Glutamatergic neuron (in vitro differentiated cells): Measurements from ENCODE around the gene PDYN. TPM values are rescaled to one million over a fixed set of nuclear protein-coding genes. Genes with fewer than 3 reads are reported as not detected.
A peak's percentile ranks its signal among the peaks of the same experiment; 100 is the strongest.

Source experiments
- DNase-seq: peaks from one replicate; pipeline ENCODE4 v3.0.0; 2022
- H3K27ac Mint-ChIP-seq: one replicate; pipeline ENCODE4 v1.8.0; 2020; ENCODE audit warnings: mild to moderate bottlenecking, mixed read lengths, inconsistent platforms; ENCODE audit not compliant: unreplicated experiment
- H3K27me3 Mint-ChIP-seq: one replicate; pipeline ENCODE4 v1.8.0; 2020; ENCODE audit warnings: mild to moderate bottlenecking, moderate library complexity, mixed read lengths, inconsistent platforms; ENCODE audit not compliant: unreplicated experiment
- H3K36me3 Mint-ChIP-seq: one replicate; pipeline ENCODE4 v1.8.0; 2020; ENCODE audit warnings: mild to moderate bottlenecking, mixed read lengths, inconsistent platforms; ENCODE audit not compliant: unreplicated experiment
- H3K4me1 Mint-ChIP-seq: one replicate; pipeline ENCODE4 v1.8.0; 2020; ENCODE audit warnings: mild to moderate bottlenecking, low read depth, mixed read lengths, inconsistent platforms; ENCODE audit not compliant: unreplicated experiment
- H3K4me3 Mint-ChIP-seq: one replicate; pipeline ENCODE4 v1.8.0; 2020; ENCODE audit warnings: mild to moderate bottlenecking, mixed read lengths, inconsistent platforms; ENCODE audit not compliant: unreplicated experiment
- H3K9me3 Mint-ChIP-seq: one replicate; pipeline ENCODE4 v1.8.0; 2020; ENCODE audit warnings: mild to moderate bottlenecking, moderate library complexity, mixed read lengths, inconsistent platforms; ENCODE audit not compliant: unreplicated experiment
- CTCF ChIP-seq: fragments of 200-600 bp; sonication (generic); IDR thresholded peaks from one replicate; pipeline ENCODE4 v1.5.0; 2021; ENCODE audit not compliant: partially characterized antibody, unreplicated experiment
- total RNA-seq: library from RNA; stranded (reverse); fragmentation: NEBNext Ultra II Directional; extraction: Animal tissue kit (Norgen Biotek cat#: 25700); gene quantifications from one replicate; pipeline ENCODE4 v1.2.1, GENCODE V29; 2021; ENCODE audit not compliant: unreplicated experiment

Gene PDYN
- total RNA-seq, 1 donor from 2014 or later = not detected

- DNase-seq = no peak
- H3K4me3 Mint-ChIP-seq = no peak overlapping the region
- no peaks in the 10 kb centered on the region for H3K9me3 Mint-ChIP-seq
- no peaks in the 10 kb centered on the region for H3K4me1 Mint-ChIP-seq
- no peaks in the 10 kb centered on the region for H3K27me3 Mint-ChIP-seq
- H3K27ac Mint-ChIP-seq = no peak overlapping the region
- no peak for TF ChIP-seq CTCF
- no peaks in the 10 kb centered on the region for H3K36me3 Mint-ChIP-seq
Measured at GRCh38 chr20:1929460-1929859, 64.4 kb downstream of the PDYN start.

- Mint-ChIP-seq H3K36me3 (no peaks in the 10 kb centered on the region), H3K9me3 (no peaks in the 10 kb centered on the region), H3K27ac (peak overlapping the region; percentile 50), H3K27me3 (no peaks in the 10 kb centered on the region), H3K4me1 (no peaks in the 10 kb centered on the region), H3K4me3 (no peak overlapping the region)
- no peak for TF ChIP-seq CTCF
- DNase-seq = no peak
Measured at GRCh38 chr20:1928782-1929181, 65.1 kb downstream of the PDYN start.

Other genes starting within 250 kb of the PDYN start
- 0.34 TPM for gene SIRPA, start 98.7 kb downstream of the PDYN start, total RNA-seq
- gene STK35, start 107.8 kb upstream of the PDYN start, total RNA-seq = 17.4 TPM